SU-DHL-6 (cell line): ENCODE measurements around the gene RRP1B.

Experiments used
- H2AFZ ChIP-seq: fragments of 200-600 bp; sonication (generic); 2 replicates; pipeline ENCODE4 v1.6.1; 2014; ENCODE audit warnings: low read depth, mild to moderate bottlenecking, moderate library complexity, mixed read lengths, antibody characterized with exemption, low read length; ENCODE audit not compliant: severe bottlenecking
- H3F3A ChIP-seq: fragments of 200-600 bp; shearing (Covaris generic); 2 replicates; pipeline ENCODE4 v1.6.0; 2016; ENCODE audit warnings: antibody characterized with exemption, mild to moderate bottlenecking; ENCODE audit not compliant: insufficient read depth
- H3K27ac ChIP-seq: fragments of 200-600 bp; sonication (generic); 2 replicates; pipeline ENCODE4 v1.5.1; 2016; ENCODE audit warnings: low read depth, mild to moderate bottlenecking, low read length, moderate library complexity, mixed read lengths
- H3K27me3 ChIP-seq: fragments of 200-600 bp; sonication (generic), shearing (Covaris generic); 2 replicates; pipeline ENCODE4 v1.6.0; 2014; ENCODE audit warnings: mild to moderate bottlenecking, low read length
- H3K36me3 ChIP-seq: fragments of 200-600 bp; sonication (generic); 2 replicates; pipeline ENCODE4 v1.6.1; 2014; ENCODE audit warnings: mild to moderate bottlenecking, low read length, mixed read lengths
- H3K4me2 ChIP-seq: fragments of 300-600, 200-600 bp; shearing (Covaris generic), sonication (generic); 2 replicates; pipeline ENCODE4 v1.6.0; 2014; ENCODE audit warnings: low read length, low read depth, mild to moderate bottlenecking; ENCODE audit not compliant: poor library complexity, severe bottlenecking
- H3K4me3 ChIP-seq: fragments of 200-600 bp; sonication (generic); 2 replicates; pipeline ENCODE4 v1.5.1; 2014; ENCODE audit warnings: antibody characterized with exemption, low read length, mild to moderate bottlenecking, mixed read lengths; ENCODE audit not compliant: insufficient read depth, poor library complexity, severe bottlenecking
- H3K79me2 ChIP-seq: fragments of 200-600 bp; sonication (generic); 2 replicates; pipeline ENCODE4 v1.6.1; 2014; ENCODE audit warnings: mild to moderate bottlenecking, low read length, moderate library complexity; ENCODE audit not compliant: insufficient read depth
- H3K9ac ChIP-seq: fragments of 200-600 bp; sonication (generic); 2 replicates; pipeline ENCODE4 v1.7.0; 2014; ENCODE audit warnings: mild to moderate bottlenecking, low read length
- H3K9me2 ChIP-seq: fragments of 200-600 bp; sonication (generic); replicated peaks from 2 replicates; pipeline ENCODE4 v1.6.1; 2014; ENCODE audit warnings: low read length; ENCODE audit not compliant: insufficient read depth
- H3K9me3 ChIP-seq: fragments of 200-600 bp; sonication (generic); 2 replicates; pipeline ENCODE4 v1.6.1; 2014; ENCODE audit warnings: low read length, mixed read lengths; ENCODE audit not compliant: insufficient read depth
- H4K20me1 ChIP-seq: fragments of 200-600 bp; sonication (generic); 2 replicates; pipeline ENCODE4 v1.6.1; 2014; ENCODE audit warnings: low read depth, mild to moderate bottlenecking, antibody characterized with exemption, low read length, moderate library complexity, mixed read lengths
- EZH2phosphoT487 ChIP-seq: fragments of 200-600 bp; sonication (generic), shearing (Covaris generic); conservative IDR thresholded peaks from 2 replicates; pipeline ENCODE4 v1.6.1; 2018; ENCODE audit warnings: mild to moderate bottlenecking, antibody characterized with exemption, low read length, moderate library complexity, mixed read lengths
- TF ChIP-seq, protein P1 (sequence below): fragments of 200-600 bp; sonication (generic); IDR thresholded peaks from one replicate; pipeline ENCODE4 v1.5.1; 2017; ENCODE audit warnings: antibody characterized with exemption, mild to moderate bottlenecking, low read length, moderate library complexity; ENCODE audit not compliant: insufficient read depth, poor library complexity, severe bottlenecking

RRP1B gene

DNA sequence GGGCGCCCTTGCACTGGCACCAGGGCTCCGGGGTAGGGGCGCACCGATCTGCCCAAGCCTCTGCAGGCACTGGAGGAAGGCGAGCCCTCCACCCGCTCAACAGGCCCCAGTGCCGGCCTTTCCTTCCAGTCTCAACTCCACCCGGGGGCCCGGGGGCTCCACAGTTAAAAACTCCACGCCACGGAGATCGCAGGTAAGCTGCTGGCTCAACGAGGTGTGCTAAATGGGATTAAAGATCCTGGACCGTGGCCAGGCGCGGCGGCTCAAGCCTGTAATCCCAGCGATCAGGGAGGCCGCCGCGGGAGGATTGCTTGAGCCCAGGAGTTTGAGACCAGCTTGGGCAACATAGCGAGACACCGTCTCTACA lies 608 bp upstream of the RRP1B start:
- Histone ChIP-seq H3K4me2 (peak overlapping the region; percentile 88), H3K4me3 (no peak overlapping the region), H2AFZ (peak overlapping the region; percentile 70), H3K9me2 (no peaks in the 10 kb centered on the region), H3K9me3 (no peaks in the 10 kb centered on the region), H3K36me3 (no peaks in the 10 kb centered on the region), H4K20me1 (peaks cover 8% of the 10 kb centered on the region; the same call in 1 of the 2 replicates), H3K79me2 (peaks cover 42% of the 10 kb centered on the region), H3K9ac (peak overlapping the region; percentile 94), H3K27me3 (no peaks in the 10 kb centered on the region), H3K27ac (no peak overlapping the region), H3F3A (no peaks in the 10 kb centered on the region)
- TF ChIP-seq, protein P1, sequence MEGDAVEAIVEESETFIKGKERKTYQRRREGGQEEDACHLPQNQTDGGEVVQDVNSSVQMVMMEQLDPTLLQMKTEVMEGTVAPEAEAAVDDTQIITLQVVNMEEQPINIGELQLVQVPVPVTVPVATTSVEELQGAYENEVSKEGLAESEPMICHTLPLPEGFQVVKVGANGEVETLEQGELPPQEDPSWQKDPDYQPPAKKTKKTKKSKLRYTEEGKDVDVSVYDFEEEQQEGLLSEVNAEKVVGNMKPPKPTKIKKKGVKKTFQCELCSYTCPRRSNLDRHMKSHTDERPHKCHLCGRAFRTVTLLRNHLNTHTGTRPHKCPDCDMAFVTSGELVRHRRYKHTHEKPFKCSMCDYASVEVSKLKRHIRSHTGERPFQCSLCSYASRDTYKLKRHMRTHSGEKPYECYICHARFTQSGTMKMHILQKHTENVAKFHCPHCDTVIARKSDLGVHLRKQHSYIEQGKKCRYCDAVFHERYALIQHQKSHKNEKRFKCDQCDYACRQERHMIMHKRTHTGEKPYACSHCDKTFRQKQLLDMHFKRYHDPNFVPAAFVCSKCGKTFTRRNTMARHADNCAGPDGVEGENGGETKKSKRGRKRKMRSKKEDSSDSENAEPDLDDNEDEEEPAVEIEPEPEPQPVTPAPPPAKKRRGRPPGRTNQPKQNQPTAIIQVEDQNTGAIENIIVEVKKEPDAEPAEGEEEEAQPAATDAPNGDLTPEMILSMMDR, result no peak
- no peak for TF ChIP-seq EZH2phosphoT487

DNA sequence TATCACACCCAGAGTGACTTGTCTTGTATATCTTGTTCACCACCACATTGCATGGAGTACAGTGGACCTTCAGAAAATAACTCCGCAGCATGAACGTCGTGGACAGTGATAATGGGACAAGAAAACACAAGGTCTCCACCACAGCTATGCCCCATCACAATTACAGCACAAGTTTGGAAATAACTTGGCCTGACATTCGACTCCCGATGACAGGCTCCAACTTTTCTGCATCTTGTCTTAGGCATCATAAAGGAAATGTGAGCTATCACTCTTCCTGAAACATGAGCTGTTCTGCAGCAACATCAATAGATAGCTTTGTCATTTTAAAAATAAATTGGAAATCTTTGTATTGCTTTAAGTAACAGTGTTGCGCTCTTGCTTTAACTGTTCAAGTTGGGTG lies 2.9 kb downstream of the RRP1B start:
- no peaks in the 10 kb centered on the region for H3K27me3 ChIP-seq
- H3F3A ChIP-seq, result no peaks in the 10 kb centered on the region
- H3K79me2 ChIP-seq, result peaks cover 77% of the 10 kb centered on the region
- no peaks in the 10 kb centered on the region for H3K9me2 ChIP-seq
- peaks cover 8% of the 10 kb centered on the region; the same call in 1 of the 2 replicates for H4K20me1 ChIP-seq
- H3K4me2 ChIP-seq, result no peak overlapping the region
- no peak overlapping the region for H3K4me3 ChIP-seq
- no peak overlapping the region for H3K27ac ChIP-seq
- H3K36me3 ChIP-seq, result 0 out of 2 replicates have a peak, but pooled peaks cover 3% of the 10 kb centered on the region
- H2AFZ ChIP-seq, result no peak overlapping the region
- TF ChIP-seq, protein P1, result no peak
- no peak for TF ChIP-seq EZH2phosphoT487
- H3K9ac ChIP-seq, result no peak overlapping the region
- no peaks in the 10 kb centered on the region for H3K9me3 ChIP-seq

DNA sequence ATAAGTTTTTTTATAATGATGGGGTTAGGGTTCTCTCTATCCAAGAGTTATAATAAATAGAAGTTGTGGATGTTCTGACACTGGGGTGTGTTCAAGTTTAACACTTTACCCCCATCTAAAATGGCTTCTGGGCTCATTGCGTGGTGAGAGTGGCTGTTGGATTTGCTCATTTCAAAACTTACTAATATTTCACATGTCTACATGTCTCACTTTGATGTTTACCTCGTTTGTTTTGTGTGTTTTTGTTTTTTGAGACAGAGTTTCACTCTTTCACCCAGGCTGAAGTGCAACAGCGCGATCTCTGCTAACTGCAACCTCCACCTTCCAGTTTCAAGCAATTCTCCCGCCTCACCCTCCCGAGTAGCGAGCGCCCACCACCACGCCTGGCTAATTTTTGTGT lies 3.7 kb downstream of the RRP1B start:
- no peak overlapping the region for H3K27ac ChIP-seq
- H3K9me3 ChIP-seq, result no peaks in the 10 kb centered on the region
- H2AFZ ChIP-seq, result no peak overlapping the region
- no peaks in the 10 kb centered on the region for H3K9me2 ChIP-seq
- no peak overlapping the region for H3K4me3 ChIP-seq
- no peak overlapping the region for H3K4me2 ChIP-seq
- TF ChIP-seq, protein P1, result no peak
- no peak for TF ChIP-seq EZH2phosphoT487
- no peaks in the 10 kb centered on the region for H3K27me3 ChIP-seq
- peaks cover 84% of the 10 kb centered on the region for H3K79me2 ChIP-seq
- no peak overlapping the region for H3K9ac ChIP-seq
- peaks cover 8% of the 10 kb centered on the region; the same call in 1 of the 2 replicates for H4K20me1 ChIP-seq
- no peaks in the 10 kb centered on the region for H3F3A ChIP-seq
- 0 out of 2 replicates have a peak, but pooled peaks cover 3% of the 10 kb centered on the region for H3K36me3 ChIP-seq
